BJ (cell line): ENCODE results near the gene ANKS1A. TPM values are rescaled to one million over a fixed set of nuclear protein-coding genes. Genes with fewer than 3 reads are reported as not detected.

Experiments
- CTCF ChIA-PET: fragments of 350-600 bp; formaldehyde crosslinking; extraction: SDS; loops from one replicate; lab custom pipeline; 2021; ENCODE audit warnings: antibody characterized with exemption, inconsistent platforms; lab: Yijun Ruan, JAX
- POLR2A ChIA-PET: fragments of 300-600 bp; sonication (Branson Sonifier 250); formaldehyde crosslinking; extraction: SDS; loops from one replicate; lab custom pipeline; 2021; ENCODE audit warnings: antibody characterized with exemption; lab: Charles Lee
- DNase-seq: peaks from one replicate; pipeline ENCODE4 v3.0.0-alpha.2; 2011; ENCODE audit warnings: low read depth
- H3K27me3 ChIP-seq: 2 replicates; pipeline ENCODE4 v1.6.0; 2011; ENCODE audit warnings: low read length; ENCODE audit not compliant: control insufficient read depth, insufficient read depth
- H3K36me3 ChIP-seq: 2 replicates; pipeline ENCODE4 v1.5.1; 2011; ENCODE audit warnings: low read length; ENCODE audit not compliant: control insufficient read depth, insufficient read depth
- H3K4me3 ChIP-seq: 2 replicates; pipeline ENCODE4 v1.5.1; 2011; ENCODE audit warnings: low read depth, mild to moderate bottlenecking, control low read depth, low read length
- CTCF ChIP-seq: IDR thresholded peaks from 2 replicates; pipeline ENCODE4 v1.5.1; 2011; ENCODE audit warnings: low read depth, mild to moderate bottlenecking, control low read depth, inconsistent platforms, low read length, moderate library complexity; ENCODE audit not compliant: insufficient read depth
- polyA plus RNA-seq: library from polyadenylated mRNA; depleted of rRNA; stranded (reverse); fragments of >200 nt; gene quantifications from 2 replicates; pipeline ENCODE4 v1.2.3, GENCODE V29; 2011

ANKS1A gene
- polyA plus RNA-seq, 1 experiment, result 4.2 TPM

GRCh38 chr6:35051997-35052583, 163.0 kb downstream of the ANKS1A start:
- no peak for DNase-seq
- ChIA-PET CTCF (interaction anchor here (0.9 to 1.3 kb wide), 4 partner anchors 10 to 65 kb away, joined by 3 to 7 read pairs (median 5); no protein-coding TSS in a partner anchor), POLR2A (interaction anchor here (0.6 kb wide), 1 partner anchor 421 kb away, joined by 5 read pairs; no protein-coding TSS in a partner anchor)
- H3K27me3 ChIP-seq, result no peaks in the 10 kb centered on the region
- H3K36me3 ChIP-seq, result peaks cover 1% of the 10 kb centered on the region; the same call in 1 of the 2 replicates
- no peak for TF ChIP-seq CTCF
- H3K4me3 ChIP-seq, result no peak overlapping the region

- ChIA-PET POLR2A (interaction anchor here (0.6 kb wide), 1 partner anchor 420 kb away, joined by 5 read pairs; no protein-coding TSS in a partner anchor), CTCF (interaction anchor here (0.6 to 1.3 kb wide), 5 partner anchors 9 to 457 kb away, joined by 3 to 7 read pairs (median 4); no protein-coding TSS in a partner anchor)
- no peak overlapping the region for H3K4me3 ChIP-seq
- H3K36me3 ChIP-seq, result peaks cover 1% of the 10 kb centered on the region; the same call in 1 of the 2 replicates
- no peaks in the 10 kb centered on the region for H3K27me3 ChIP-seq
- no peak for TF ChIP-seq CTCF
- no peak for DNase-seq
These were observed 163.9 kb downstream of the ANKS1A start for GRCh38 chr6:35052694-35053565.

DNA sequence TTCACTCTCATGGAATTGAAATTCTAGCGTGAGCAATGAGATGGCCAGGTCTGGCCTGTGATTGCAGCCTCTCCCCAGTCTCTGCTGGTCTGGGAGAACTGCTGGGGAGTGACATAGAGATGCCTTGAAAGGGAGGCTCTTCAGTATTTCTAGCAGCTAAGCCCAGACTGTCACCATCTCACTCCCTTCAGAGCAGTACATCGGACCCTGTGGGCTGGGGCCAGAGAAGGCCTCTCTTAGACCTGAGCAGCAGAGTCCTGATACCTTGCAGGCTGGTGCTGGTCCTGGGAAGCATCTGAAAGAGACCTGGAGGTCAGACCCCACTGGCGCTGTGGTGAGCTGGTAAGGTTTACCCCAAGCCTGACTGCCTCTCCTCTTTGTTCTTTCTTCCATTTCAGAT, 164.6 kb downstream of the ANKS1A start:
- no peak for DNase-seq
- ChIA-PET CTCF (no interaction called here), POLR2A (no interaction called here)
- Histone ChIP-seq H3K4me3 (no peak overlapping the region), H3K27me3 (no peaks in the 10 kb centered on the region), H3K36me3 (peaks cover 3% of the 10 kb centered on the region)
- no peak for TF ChIP-seq CTCF

GRCh38 chr6:35054106-35054742, 165.2 kb downstream of the ANKS1A start:
- no peak for DNase-seq
- TF ChIP-seq CTCF, result no peak
- Histone ChIP-seq H3K27me3 (no peaks in the 10 kb centered on the region), H3K4me3 (no peak overlapping the region), H3K36me3 (peaks cover 3% of the 10 kb centered on the region)
- ChIA-PET POLR2A (no interaction called here), CTCF (no interaction called here)

DNA sequence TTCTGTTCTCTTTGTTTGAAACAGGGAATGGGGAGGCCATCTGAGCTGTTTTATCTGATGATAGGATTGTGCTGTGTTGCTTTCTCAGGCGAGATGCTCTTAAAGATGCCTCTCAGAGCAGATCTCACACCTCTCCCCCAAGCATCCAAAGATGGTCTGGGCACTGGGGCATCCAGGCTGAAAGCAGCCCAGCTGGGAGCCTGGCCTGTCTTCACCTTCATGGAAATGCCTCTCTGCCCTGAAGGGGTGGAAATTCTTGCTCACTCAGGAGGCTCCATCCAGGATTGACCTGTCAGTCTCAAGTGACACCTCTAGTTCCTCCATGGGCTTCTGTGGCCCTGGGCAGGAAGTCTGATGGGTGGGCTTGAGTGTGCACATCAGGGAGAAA, 165.7 kb downstream of the ANKS1A start:
- TF ChIP-seq CTCF, result no peak
- no peak for DNase-seq
- ChIA-PET POLR2A (no interaction called here), CTCF (no interaction called here)
- Histone ChIP-seq H3K27me3 (no peaks in the 10 kb centered on the region), H3K4me3 (no peak overlapping the region), H3K36me3 (peaks cover 3% of the 10 kb centered on the region)
